Measurements from ENCODE around the gene PPP1R10.

PPP1R10 gene

GRCh38 chr6:30600451-30600961 is 16.5 kb downstream of the PPP1R10 start:
- TF ChIP-seq CTCF (IDR thresholded peaks at IDR 0.05; ENCODE audit: low read depth, low read length, poor library complexity, severe bottlenecking): no peak
- TF ChIP-seq EZH2phosphoT487 (IDR thresholded peaks at IDR 0.05; ENCODE audit: borderline replicate concordance, low read length): no peak
- Histone ChIP-seq H3K36me3 (ENCODE audit: control insufficient read depth, low read length) (peaks cover 66% of the 10 kb centered on the region), H3K4me3 (ENCODE audit: low read length) (no peak overlapping the region), H3F3A (ENCODE audit: control insufficient read depth, insufficient read depth) (peaks cover 25% of the 10 kb centered on the region), H3K9me2 (replicated peaks; ENCODE audit: control insufficient read depth, low read length) (no peaks in the 10 kb centered on the region), H3K4me1 (ENCODE audit: control insufficient read depth, low read length) (no peaks in the 10 kb centered on the region), H3K79me2 (ENCODE audit: control insufficient read depth, low read length) (no peaks in the 10 kb centered on the region), H3K9me3 (ENCODE audit: control insufficient read depth, insufficient read depth, low read length) (no peaks in the 10 kb centered on the region), H3K27ac (ENCODE audit: low read depth, low read length) (no peak overlapping the region), H4K20me1 (ENCODE audit: control insufficient read depth, insufficient read depth, low read depth, low read length) (no peaks in the 10 kb centered on the region), H3K4me2 (ENCODE audit: low read length) (no peak overlapping the region), H3K27me3 (ENCODE audit: control insufficient read depth, low read length) (no peaks in the 10 kb centered on the region)

GRCh38 chr6:30599625-30600324 is 17.3 kb downstream of the PPP1R10 start:
- Histone ChIP-seq H3K4me2 (ENCODE audit: low read length) (no peak overlapping the region), H3K79me2 (ENCODE audit: control insufficient read depth, low read length) (peaks cover 1% of the 10 kb centered on the region; the same call in 1 of the 2 replicates), H3F3A (ENCODE audit: control insufficient read depth, insufficient read depth) (peaks cover 28% of the 10 kb centered on the region)

GRCh38 chr6:30598912-30599624 is 18.0 kb downstream of the PPP1R10 start:
- Histone ChIP-seq H3K4me3 (ENCODE audit: low read length) (no peak overlapping the region), H3K27me3 (ENCODE audit: control insufficient read depth, low read length) (no peaks in the 10 kb centered on the region), H3K27ac (ENCODE audit: low read depth, low read length) (no peak overlapping the region), H3K9me3 (ENCODE audit: control insufficient read depth, insufficient read depth, low read length) (no peaks in the 10 kb centered on the region), H3K4me2 (ENCODE audit: low read length) (no peak overlapping the region), H3K4me1 (ENCODE audit: control insufficient read depth, low read length) (no peaks in the 10 kb centered on the region), H3K36me3 (ENCODE audit: control insufficient read depth, low read length) (peaks cover 67% of the 10 kb centered on the region), H3F3A (ENCODE audit: control insufficient read depth, insufficient read depth) (peaks cover 28% of the 10 kb centered on the region), H3K9me2 (replicated peaks; ENCODE audit: control insufficient read depth, low read length) (no peaks in the 10 kb centered on the region), H4K20me1 (ENCODE audit: control insufficient read depth, insufficient read depth, low read depth, low read length) (no peaks in the 10 kb centered on the region; the same call in 1 of the 2 replicates), H3K79me2 (ENCODE audit: control insufficient read depth, low read length) (peaks cover 6% of the 10 kb centered on the region; the same call in 1 of the 2 replicates)
- TF ChIP-seq EZH2phosphoT487 (IDR thresholded peaks at IDR 0.05; ENCODE audit: borderline replicate concordance, low read length) (no peak), CTCF (IDR thresholded peaks at IDR 0.05; ENCODE audit: low read depth, low read length, poor library complexity, severe bottlenecking) (no peak)

More at GRCh38 chr6:30599625-30600324, 17.3 kb downstream of the PPP1R10 start:
- Histone ChIP-seq H3K27me3 (ENCODE audit: control insufficient read depth, low read length) (no peaks in the 10 kb centered on the region), H3K36me3 (ENCODE audit: control insufficient read depth, low read length) (peaks cover 67% of the 10 kb centered on the region), H3K9me3 (ENCODE audit: control insufficient read depth, insufficient read depth, low read length) (no peaks in the 10 kb centered on the region), H3K4me3 (ENCODE audit: low read length) (no peak overlapping the region), H4K20me1 (ENCODE audit: control insufficient read depth, insufficient read depth, low read depth, low read length) (no peaks in the 10 kb centered on the region; the same call in 1 of the 2 replicates), H3K9me2 (replicated peaks; ENCODE audit: control insufficient read depth, low read length) (no peaks in the 10 kb centered on the region), H3K27ac (ENCODE audit: low read depth, low read length) (no peak overlapping the region), H3K4me1 (ENCODE audit: control insufficient read depth, low read length) (no peaks in the 10 kb centered on the region)
- no peak for TF ChIP-seq CTCF (IDR thresholded peaks at IDR 0.05; ENCODE audit: low read depth, low read length, poor library complexity, severe bottlenecking)
- no peak for TF ChIP-seq EZH2phosphoT487 (IDR thresholded peaks at IDR 0.05; ENCODE audit: borderline replicate concordance, low read length)

Measured in DOHH2 (cell line).